Measurements from ENCODE around the gene NDRG2. TPM values are rescaled to one million over a fixed set of nuclear protein-coding genes. Genes with fewer than 3 reads are reported as not detected.

The NDRG2 gene
- total and polyA plus RNA-seq, 12 donors: 242 to 420 (median 293) TPM

- no peak for DNase-seq
- intact Hi-C loops (cut with DNase I): no loop called here
- Histone ChIP-seq H3K4me3 (no peak overlapping the region), H3K27ac (no peak overlapping the region), H3K4me1 (peaks cover 0 to 3% (median 0%) of the 10 kb centered on the region in 9 donors), H3K36me3 (no peaks in the 10 kb centered on the region), H3K9me3 (no peaks in the 10 kb centered on the region), H3K27me3 (no peaks in the 10 kb centered on the region)
- ATAC-seq: no peak
- 86 to 92% methylated on average over 5 of the region's 5 CpGs for WGBS, 2 donors
- TF ChIP-seq, protein P1, sequence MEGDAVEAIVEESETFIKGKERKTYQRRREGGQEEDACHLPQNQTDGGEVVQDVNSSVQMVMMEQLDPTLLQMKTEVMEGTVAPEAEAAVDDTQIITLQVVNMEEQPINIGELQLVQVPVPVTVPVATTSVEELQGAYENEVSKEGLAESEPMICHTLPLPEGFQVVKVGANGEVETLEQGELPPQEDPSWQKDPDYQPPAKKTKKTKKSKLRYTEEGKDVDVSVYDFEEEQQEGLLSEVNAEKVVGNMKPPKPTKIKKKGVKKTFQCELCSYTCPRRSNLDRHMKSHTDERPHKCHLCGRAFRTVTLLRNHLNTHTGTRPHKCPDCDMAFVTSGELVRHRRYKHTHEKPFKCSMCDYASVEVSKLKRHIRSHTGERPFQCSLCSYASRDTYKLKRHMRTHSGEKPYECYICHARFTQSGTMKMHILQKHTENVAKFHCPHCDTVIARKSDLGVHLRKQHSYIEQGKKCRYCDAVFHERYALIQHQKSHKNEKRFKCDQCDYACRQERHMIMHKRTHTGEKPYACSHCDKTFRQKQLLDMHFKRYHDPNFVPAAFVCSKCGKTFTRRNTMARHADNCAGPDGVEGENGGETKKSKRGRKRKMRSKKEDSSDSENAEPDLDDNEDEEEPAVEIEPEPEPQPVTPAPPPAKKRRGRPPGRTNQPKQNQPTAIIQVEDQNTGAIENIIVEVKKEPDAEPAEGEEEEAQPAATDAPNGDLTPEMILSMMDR (IDR thresholded peaks at IDR 0.05): no peak
These were observed 7.7 kb upstream of the NDRG2 start for GRCh38 chr14:21032326-21033132.

- ATAC-seq: no peak
- intact Hi-C loops (cut with DNase I): no loop called here
These were observed 5.7 kb upstream of the NDRG2 start for GRCh38 chr14:21030531-21030930.

DNA sequence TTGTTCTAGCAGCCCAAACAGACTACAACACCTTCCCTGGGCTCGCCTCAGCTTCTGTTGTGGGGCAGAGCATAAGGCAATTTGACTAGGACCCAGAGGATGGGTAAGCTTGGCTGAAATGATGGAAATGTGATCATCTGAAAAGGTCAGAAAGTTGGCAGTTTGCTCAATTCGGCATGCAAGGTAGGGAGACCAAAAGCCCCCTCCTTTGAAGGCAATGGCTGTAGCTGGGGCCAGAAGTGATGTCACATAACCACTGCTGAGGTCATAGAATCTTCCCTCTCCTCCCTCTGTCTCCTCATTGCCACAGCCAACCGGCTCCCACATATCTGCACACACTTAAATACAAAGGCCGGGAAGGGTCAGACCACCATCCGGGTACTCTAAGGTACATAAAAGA is 5.1 kb upstream of the NDRG2 start, which contains the start of gene TPPP2:
TSS of gene TPPP2 (plus strand) at position 301 of the 400 bp plus-strand sequence. CDS start 365 bp downstream, outside the sequence.
- Histone ChIP-seq H3K4me1 (peaks cover 7 to 26% (median 15%) of the 10 kb centered on the region in 9 donors), H3K9me3 (no peaks in the 10 kb centered on the region), H3K36me3 (no peaks in the 10 kb centered on the region), H3K27me3 (peaks cover 0 to 11% (median 0%) of the 10 kb centered on the region in 7 donors), H3K4me3 (no peak within 1 kb of the TSS), H3K27ac (no peak within 1 kb of the TSS)
- ATAC-seq (no peak), DNase-seq (no peak)
- TF ChIP-seq, protein P1 (IDR thresholded peaks at IDR 0.05): no peak
- WGBS, 2 donors: 92 to 95% methylated on average over 5 of the region's 5 CpGs
- intact Hi-C loops (cut with DNase I): loop anchor here in 1 of 10 donors (5.0 kb wide), 1 partner anchor 72 kb away; the partner anchor contains the start of gene TMEM253

More at GRCh38 chr14:21030531-21030930, 5.7 kb upstream of the NDRG2 start:
- TF ChIP-seq, protein P1 (IDR thresholded peaks at IDR 0.05): no peak
- H3K27ac ChIP-seq: no peak overlapping the region
- peaks cover 6 to 21% (median 12%) of the 10 kb centered on the region in 9 donors for H3K4me1 ChIP-seq
- no peak for DNase-seq
- no peaks in the 10 kb centered on the region for H3K36me3 ChIP-seq
- no peaks in the 10 kb centered on the region for H3K9me3 ChIP-seq
- peaks cover 0 to 5% (median 0%) of the 10 kb centered on the region in 7 donors for H3K27me3 ChIP-seq
- 91 to 96% methylated on average over 12 of the region's 12 CpGs for WGBS, 2 donors
- no peak overlapping the region for H3K4me3 ChIP-seq

DNA sequence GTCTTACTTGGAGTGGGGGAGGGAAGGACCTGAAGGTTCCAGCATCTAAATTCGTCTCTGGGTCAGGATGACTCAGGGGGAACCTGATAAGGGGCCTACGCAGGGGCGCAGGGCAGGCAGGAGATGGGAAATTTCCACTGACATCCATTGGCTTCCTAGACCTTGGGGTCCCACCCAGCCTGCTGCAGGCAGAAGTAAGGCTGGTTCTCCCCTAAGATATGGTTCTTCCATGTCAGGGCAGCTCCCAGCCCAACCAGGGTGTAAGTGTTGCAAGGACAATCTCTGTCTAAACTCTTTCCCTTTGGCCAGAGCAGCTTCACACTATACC is 2.1 kb upstream of the NDRG2 start:
- H3K27ac ChIP-seq: peak overlapping the region; percentile 31 to 100 (median 98)
- H3K36me3 ChIP-seq: peaks cover 0 to 8% (median 0%) of the 10 kb centered on the region in 9 donors
- H3K4me1 ChIP-seq: peaks cover 14 to 49% (median 36%) of the 10 kb centered on the region in 9 donors
- DNase-seq: no peak
- TF ChIP-seq, protein P1 (IDR thresholded peaks at IDR 0.05): no peak
- WGBS, 2 donors: 7 to 21% methylated on average over 3 of the region's 3 CpGs
- peak in 2 of 8 donors; percentile 16 to 18 for ATAC-seq
- H3K27me3 ChIP-seq: peaks cover 0 to 23% (median 0%) of the 10 kb centered on the region in 7 donors
- H3K9me3 ChIP-seq: no peaks in the 10 kb centered on the region
- intact Hi-C loops (cut with DNase I): loop anchor here in 1 of 10 donors (5.0 kb wide), 1 partner anchor 75 kb away; the partner anchor contains the start of gene TMEM253
- H3K4me3 ChIP-seq: no peak overlapping the region

Measured in heart right ventricle (tissue), 16 donors.